CD4-positive, alpha-beta T cell treated with Interleukin-17A for 1 hour (primary cell): ENCODE results near the gene PBX3.

ENCODE experiments used
- DNase-seq: peaks from one replicate; pipeline ENCODE4 v3.0.0-alpha.2; 2020

Gene PBX3

GRCh38 chr9:125747053-125747764 is at the start of gene PBX3:
Gene PBX3 (plus strand): TSS chr9:125747373.
- DNase-seq, result peak; percentile 62

- DNase-seq, result no peak
Observed at GRCh38 chr9:125699870-125700269, 47.3 kb upstream of the PBX3 start.

- DNase-seq, result no peak
Observed at GRCh38 chr9:125700791-125701190, 46.4 kb upstream of the PBX3 start.

GRCh38 chr9:125701351-125701750 is 45.8 kb upstream of the PBX3 start:
- no peak for DNase-seq

- no peak for DNase-seq
Observed at GRCh38 chr9:125703662-125704061, 43.5 kb upstream of the PBX3 start.

- DNase-seq, result no peak
Observed at GRCh38 chr9:125705893-125706292, 41.3 kb upstream of the PBX3 start.

DNA sequence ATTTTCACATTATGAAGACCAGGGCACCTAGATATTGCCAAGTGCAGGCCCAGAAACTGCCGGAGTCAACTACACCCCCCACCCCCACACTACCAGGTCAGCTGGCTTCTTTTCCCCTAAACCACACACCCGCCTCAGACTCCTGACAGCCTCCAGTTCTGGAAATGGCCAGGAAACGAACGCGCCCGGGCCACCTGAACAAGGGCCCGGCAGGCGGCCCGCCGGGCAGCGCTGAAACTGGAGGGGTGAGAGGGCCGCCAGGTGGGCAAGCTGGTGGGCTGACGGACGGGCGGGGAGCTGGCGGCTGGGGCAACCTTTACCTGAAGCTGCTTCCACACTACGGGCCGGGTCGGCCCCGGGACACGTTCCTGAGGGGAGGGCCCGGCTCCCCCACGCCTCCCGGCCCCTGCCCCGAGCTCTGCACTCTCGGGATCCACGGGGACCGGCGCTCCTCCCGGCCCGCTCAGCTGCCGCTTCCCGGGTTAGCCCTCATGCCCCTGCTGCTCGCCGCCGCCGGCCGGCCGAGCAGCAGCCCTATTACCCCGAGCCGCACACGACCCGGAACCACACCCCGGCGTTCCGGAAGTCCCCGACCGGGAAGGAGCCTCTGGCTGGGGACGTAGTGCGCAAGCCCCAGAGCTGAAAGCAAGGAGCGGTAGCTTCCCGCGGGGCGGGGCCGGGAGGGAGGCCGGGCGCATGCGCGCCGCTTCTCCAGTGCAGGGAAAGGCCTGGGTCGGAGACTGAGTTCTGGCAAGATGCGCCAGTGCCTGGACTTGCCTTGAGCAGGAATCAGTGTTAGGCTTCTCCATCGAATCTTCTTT is 40.3 kb upstream of the PBX3 start, which contains the start of gene MAPKAP1:
TSS of gene MAPKAP1 (minus strand) at position 558 of the 821 bp plus-strand sequence. CDS start 34,634 bp downstream, outside the sequence.
- DNase-seq, result peak; percentile 92

GRCh38 chr9:125707472-125707804 is 39.7 kb upstream of the PBX3 start:
- no peak for DNase-seq

DNA sequence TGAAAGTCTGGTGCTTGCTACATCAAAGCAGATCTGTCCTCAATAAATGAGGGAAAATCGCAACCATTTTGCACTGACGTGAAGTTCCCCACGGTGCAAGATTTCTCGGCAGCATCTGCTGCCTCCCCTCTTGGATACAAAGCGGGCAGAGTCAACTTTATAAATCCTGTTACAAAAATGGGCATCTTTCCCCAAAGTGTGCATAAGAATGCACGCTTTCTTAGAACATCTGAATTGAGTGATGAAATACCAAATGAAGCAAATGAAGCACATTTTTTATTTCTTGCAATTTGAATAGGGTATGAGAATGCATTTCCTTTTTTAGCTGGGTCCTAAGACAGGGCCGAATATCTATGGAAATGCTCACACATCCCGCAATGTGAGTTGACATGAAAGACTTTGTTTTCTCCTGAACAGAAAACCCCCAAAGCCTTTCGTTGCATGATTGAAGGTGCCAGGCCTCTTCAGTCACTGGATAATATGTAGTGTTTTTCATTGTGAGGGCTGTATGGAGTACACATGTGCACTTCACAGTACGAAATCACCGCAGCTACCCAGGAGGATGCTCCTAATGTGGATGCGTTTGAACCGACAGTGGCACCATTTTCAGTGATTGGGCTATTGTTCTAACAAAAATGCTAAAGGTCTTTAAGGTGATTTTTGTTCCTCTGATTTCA is 20.6 kb upstream of the PBX3 start:
- no peak for DNase-seq

- no peak for DNase-seq
Observed at GRCh38 chr9:125730168-125730567, 17.0 kb upstream of the PBX3 start.

GRCh38 chr9:125732562-125732961 is 14.6 kb upstream of the PBX3 start:
- DNase-seq, result no peak

GRCh38 chr9:125739436-125739835 is 7.7 kb upstream of the PBX3 start:
- no peak for DNase-seq

- no peak for DNase-seq
Observed at GRCh38 chr9:125742657-125743056, 4.5 kb upstream of the PBX3 start.

DNA sequence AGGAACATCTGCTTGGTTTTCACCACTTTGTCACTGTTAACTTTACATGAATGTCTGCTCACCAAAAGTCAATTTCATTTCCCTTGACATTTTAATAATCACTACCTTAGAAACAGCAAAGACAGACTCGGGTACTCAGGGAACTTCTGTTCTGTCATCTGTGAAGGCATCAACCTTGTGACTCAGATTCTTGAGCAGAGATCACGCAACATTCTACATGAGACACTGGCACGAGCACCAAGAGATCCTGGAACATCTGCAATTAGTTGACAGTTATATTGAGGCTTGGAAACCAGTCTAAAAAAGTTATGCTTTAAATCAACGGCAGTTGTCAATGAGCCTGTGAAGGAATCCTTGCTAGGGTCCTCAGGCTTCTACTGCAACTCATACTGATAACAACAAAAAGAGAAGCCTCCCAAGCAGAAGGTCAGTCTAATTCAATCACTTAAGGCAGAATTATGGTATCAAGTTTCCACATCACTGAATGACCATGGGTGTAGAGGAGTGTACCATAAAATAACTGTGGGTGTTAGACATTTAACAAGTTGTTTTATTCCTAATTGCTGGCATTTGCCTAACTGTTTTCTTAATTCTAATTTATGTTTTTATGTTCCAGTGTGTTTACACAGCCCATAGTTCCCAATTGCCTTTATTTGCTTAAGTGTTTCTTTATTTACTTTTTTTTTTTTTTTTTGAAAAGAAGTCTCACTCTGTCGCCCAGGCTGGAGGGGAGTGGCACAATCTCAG is 3.3 kb upstream of the PBX3 start:
- no peak for DNase-seq

- DNase-seq, result no peak
Observed at GRCh38 chr9:125744616-125745015, 2.6 kb upstream of the PBX3 start.

DNA sequence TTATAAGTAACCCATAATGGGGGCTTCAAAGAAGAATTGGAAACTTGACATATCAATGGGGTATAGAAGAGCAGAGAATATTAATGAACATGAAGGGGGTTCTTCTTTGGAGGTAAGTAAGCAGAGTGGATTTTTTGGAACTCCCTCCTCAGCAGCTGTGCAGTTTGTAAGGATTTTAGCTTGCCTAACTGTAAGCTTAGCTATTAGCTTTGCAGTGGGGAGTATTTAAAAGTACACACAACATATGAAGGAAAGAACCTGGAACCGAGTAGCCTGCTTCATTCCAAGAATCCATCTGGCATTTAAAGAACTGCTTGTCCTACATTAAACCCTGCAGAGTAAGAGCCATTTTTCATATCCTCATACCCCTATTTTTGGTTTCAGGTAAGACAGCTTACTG is 2.2 kb upstream of the PBX3 start:
- no peak for DNase-seq

GRCh38 chr9:125745682-125746016 is 1.5 kb upstream of the PBX3 start:
- DNase-seq, result no peak

- DNase-seq, result peak; percentile 96
Observed at GRCh38 chr9:125746017-125746773, 978 bp upstream of the PBX3 start.

GRCh38 chr9:125746774-125747052 is 460 bp upstream of the PBX3 start:
- DNase-seq, result no peak

DNA sequence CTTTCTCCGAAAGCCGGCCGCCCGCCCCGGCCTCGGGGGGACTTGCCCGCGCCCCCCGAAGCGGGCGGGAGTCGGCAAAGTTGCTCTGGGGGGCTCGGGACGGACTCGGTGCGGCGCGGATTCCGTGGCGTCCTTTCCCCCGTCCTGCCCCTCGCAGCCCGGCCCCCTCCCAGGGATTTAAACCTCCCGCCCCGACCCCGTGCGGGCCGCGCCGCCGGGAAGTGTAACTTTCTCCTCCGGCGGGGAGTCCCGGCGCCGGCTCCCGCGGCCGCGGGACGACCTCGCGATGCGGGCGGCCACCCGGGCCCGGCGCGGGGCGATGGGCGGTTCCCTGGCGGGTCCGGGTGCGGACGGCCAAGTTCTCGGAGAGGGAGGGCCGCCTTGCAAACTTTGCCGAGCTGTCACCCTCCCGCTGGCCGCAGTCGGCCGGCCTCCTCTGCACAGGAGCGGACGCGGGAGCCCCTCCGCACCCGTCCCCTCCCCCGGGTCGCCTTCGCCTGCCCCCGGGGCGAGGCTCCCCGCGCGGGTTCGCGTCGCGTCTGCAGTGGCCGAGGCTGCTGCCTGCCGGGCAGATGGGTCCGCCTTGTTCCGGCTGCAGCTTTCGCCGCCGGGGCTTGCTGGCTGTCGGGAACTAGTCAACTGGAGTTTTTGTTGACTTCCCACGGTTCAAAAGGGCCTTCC is 732 bp downstream of the PBX3 start:
- DNase-seq, result peak; percentile 34

DNA sequence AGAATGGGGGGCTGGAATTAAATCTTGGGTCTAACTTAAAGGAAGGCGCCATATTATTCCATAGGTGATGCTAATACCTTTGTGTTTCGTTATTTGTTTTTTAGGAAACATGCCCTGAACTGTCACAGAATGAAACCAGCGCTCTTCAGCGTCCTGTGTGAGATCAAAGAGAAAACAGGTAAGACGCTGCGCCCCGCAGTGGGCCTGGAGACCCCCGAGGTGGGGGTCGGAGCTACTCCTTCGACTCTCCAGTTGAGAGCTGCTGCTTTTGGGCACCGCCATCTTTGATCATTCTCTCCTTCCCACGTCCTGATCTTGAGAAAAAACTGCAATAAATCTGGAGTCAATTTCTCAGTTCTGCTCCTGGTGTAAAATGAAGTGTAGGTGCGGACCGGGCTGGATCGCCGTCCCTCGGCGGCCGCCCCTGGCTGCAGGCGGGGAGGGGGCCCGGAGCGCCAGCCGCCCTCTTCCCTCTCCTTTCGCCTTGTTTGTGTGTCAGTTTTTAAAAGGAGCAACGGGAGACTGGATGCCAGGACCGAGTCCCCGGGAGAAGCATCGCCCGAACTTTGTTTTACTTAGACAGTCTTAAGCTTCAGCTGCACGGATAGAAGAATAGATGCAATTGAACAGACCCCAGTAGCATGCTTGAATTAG is 1.4 kb downstream of the PBX3 start:
- peak; percentile 15 for DNase-seq
